AG20443 (cell line): ENCODE data around the gene PILRA.
"Not testable (repeated sequence)": the region's sequence is repeated elsewhere in the genome, so short reads cannot be mapped to it uniquely, and the experiment has no call there.

Experiments used
- DNase-seq: peaks from one replicate; pipeline ENCODE4 v3.0.0; 2012; ENCODE audit warnings: low spot score, mixed read lengths

Gene PILRA

GRCh38 chr7:100380196-100380595 lies 6.9 kb downstream of the PILRA start:
- no peak for DNase-seq

- DNase-seq = not testable (repeated sequence)
Observed at GRCh38 chr7:100381531-100382233, 8.4 kb downstream of the PILRA start.

- not testable (repeated sequence) for DNase-seq
Observed at GRCh38 chr7:100382234-100382853, 9.1 kb downstream of the PILRA start.

DNA sequence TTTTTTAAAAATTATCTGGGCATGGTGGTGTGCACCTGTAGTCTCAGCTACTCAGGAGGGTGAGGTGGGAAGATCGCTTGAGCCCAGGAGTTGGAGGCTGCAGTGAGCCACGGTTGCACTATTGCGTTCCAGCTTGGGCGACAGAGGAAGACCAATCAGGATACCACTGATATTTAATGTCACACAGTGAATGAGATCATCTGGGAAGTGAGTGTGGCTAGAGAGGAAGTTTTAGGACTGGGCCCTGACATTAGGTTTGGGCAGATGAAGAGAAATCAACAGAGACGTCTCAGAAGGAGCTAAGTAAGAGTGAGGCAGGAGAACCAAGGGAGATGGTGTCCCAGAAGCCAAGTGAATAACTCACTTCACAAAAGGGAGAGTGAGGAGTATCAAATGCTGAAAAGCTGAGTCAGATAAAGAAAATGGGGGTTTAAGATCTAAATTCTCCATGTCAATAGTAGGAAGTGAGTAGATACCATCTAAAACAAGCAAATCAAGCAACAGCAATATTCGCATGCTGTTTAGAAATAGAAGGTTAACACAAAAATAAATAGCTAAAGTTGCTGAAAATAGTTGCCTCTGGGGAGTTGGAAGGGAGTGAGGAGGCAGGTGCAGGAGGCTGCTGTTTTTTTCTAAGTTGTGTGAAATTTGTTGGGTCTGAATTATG lies 11.5 kb downstream of the PILRA start:
- no peak for DNase-seq

DNA sequence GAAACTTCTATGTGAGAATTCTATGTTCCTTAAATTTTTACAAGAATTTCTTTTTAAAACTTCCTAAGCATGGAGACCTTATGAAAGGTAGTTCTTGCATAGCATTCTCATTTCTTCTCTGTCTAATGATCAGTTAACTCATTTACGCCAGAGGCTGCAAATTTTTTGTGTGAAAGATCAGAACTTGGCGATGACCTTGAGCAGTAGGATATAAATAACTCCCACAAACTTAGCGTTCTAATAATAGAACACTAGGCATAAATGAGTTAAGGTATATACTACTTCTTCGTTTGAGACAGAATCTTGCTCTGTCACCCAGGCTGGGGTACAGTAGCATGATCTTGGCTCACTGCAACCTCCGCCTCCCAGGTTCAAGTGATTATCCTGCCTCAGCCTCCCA lies 13.7 kb downstream of the PILRA start:
- DNase-seq = no peak

DNA sequence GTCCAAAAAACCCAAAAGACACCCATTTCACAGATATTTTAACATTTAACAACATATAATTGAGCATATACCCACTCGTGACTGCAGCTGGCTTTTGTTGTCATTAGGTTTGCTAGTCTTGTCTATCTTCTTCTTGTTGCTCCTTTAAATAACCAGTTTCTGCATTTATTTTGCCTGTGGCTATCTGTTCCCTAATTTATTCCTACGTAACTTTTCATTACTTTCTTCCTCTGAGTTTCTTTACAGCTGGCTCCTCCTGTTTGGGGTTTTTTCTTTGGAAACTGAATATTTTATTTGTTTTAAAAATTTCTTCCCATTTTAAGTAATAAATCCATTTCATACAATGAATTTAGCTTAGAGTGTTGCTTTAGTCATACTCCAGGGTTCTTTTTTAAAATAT lies 14.4 kb downstream of the PILRA start:
- no peak for DNase-seq

- DNase-seq = no peak
Observed at GRCh38 chr7:100389437-100390088, 16.3 kb downstream of the PILRA start.

DNA sequence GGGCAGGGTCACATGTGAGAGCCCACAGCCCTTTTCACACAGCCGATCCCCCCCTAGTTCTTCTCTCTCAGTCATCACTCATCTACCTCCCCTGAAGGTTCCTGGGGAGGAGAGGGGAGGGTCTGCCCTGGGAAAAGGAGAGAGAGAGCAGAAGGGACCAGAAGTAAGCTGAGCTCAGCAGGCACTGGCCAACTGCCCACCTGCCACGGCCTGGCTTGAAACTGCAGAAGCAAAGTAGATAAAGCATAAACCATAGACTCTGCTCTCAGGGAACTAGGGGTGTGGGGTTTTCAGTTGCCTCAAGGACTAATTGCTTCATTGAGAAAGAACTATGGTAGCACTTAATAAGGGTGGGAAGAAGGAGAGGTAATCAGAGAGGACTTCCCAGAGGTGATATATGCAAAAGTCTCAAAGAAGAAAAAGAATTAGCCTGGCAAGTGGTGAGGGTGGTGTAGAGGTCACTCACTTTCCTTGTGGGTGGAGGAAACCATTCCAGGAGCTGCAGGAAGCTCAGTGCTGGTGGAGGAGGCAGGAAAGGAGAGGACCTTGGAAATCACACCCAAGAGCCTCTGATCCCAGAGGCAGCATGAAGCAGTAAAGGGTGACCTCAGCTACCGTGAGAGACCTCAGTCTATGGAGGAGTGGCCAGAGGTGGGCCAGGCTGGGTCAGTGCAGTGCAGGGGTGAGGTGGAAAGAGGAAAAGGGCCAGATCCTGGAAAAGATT lies 17.2 kb downstream of the PILRA start:
- DNase-seq = no peak

DNA sequence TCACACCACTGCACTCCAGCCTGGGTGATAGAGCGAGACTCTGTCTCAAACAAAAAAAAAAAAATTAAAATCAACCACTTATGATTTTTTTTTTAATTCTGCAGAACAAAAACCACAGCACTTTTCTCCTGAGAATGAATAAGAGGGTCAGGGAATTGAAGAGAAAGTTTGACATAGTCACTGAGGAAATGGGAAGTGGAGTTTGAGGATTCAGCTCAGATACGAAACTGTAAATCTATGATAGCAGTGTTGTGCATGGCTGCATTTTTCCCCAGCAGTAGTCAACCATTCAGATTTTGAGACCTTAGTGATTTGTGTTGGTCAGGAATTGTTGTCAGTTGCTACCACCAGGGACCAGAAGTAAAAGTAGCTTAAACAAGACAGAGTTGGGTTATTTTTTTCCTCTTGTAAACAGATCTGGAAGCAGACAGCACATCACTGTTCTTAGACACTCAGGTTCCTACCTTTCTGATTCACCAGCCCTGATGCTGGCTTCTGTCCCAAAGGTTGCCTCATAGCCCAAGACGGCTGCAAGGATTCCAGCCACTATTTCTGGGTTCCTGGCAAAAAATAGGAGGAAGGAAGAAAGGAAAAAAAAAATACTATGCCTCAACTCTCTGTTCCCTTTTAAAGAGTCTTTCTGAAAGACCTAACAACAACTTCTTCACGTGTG lies 20.1 kb downstream of the PILRA start:
- no peak for DNase-seq

DNA sequence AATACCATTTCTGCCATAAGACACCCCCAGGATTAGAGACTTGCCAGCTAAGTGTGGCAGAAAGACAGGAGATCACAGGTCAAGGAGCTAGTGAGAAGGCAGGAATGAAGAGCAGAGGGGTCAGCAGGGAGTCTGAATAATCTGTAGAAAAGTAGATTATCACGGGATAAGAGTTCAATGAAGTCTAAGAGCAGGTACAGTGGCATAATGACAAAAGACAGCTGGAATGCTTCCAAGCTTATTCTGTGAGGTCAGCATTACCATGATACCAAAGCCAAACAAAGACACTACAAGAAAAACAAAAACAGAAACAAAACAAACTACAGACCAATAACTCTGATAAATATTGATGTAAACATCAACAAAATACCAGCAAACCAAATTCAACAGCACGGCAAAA lies 20.8 kb downstream of the PILRA start:
- DNase-seq = no peak

- no peak for DNase-seq
Observed at GRCh38 chr7:100396421-100396982, 23.2 kb downstream of the PILRA start.

DNA sequence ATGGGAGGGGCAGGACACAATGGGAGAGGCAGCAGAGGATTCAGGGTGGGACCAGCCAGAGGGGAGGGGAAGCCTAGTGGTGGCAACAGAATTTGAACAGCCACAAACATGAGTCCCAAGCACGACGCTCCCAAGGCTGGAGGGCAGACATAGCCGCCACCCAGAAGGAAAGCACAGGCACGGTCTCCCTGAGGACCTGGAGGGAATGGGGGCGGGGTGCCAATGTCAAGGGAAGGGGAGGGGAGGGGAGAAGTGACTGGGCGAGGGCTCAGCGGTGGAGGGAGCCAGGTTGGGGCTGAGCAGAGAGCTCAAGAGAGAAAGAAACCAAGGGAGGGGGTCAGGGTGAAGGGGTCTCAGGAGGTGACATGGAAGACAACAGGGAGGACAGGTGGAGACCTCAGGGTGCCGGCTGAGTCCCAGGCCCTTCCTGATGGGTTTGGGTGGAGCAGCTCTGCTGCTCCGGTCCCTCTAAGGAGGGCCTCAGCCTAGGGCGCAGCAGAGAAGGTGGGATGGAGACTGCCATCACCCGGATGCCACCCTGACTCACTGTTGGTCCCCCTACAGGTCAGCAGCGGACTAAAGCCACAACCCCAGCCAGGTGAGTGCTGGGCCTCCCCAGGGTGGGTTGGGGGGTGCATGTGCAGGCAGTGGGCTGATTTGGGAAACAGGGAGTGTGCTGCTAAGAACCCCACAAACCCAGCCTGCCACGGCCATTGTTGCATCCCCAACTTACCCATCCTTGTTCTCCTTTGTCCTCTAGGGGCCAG lies 24.2 kb downstream of the PILRA start:
- DNase-seq = no peak

GRCh38 chr7:100398239-100398638 lies 25.0 kb downstream of the PILRA start:
- DNase-seq = no peak

DNA sequence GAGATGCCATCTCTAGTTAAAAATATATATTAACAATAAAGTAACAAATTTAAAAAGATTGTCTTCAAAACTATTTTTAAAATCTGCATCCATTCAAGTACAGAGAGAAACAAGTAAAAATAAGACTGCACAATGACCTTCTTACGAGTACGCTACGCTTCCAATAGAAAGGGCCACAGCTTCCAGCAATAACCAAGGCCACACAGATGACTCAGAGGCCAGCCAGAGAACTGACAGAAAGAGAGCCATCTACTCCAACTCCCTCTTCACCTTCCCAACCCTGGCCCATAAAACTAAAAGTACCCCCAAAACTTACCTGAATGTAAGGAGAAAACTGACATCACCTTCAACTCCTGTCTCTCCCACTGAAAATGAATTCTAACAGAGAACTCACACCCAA lies 26.8 kb downstream of the PILRA start:
- no peak for DNase-seq

- DNase-seq = no peak
Observed at GRCh38 chr7:100400656-100401055, 27.4 kb downstream of the PILRA start.

DNA sequence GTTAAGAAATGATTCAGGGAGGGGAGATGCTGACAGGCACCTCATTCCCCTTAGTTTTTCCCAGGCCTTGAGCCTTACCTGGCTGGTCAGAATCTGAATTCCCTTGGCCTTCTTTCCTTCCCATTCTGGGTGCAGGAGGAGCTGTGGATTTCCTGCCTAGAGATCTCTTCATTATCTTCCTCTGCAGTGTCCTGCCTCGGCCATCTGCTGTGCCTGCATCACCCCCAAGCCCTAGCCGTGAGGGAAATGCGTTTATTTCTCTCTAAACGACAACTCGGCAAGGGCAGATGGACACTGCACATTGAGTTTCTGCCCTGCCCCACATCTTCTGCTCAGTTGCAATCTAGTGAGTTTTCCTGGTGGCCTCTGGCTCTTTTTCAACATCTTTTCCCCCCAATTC lies 28.5 kb downstream of the PILRA start:
- no peak for DNase-seq

DNA sequence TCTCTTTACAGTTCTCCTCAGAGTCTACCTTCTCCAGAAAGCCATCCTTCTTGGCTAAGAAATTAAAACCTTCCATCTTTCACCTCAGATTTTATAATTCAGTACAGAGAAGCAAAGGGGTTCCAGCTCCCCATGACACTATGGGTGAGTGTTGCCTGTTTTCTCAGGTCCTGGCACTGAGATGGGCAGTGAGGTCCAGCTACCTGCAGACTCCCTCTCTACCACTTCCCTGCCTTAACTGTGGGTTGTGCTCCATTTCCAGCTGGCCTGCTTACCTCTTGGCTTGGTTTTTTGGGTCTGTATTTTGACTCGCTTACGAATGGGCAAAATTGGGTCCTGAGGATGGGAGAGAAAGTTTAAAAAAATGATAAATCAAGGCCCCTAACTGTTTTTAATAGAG lies 29.0 kb downstream of the PILRA start:
- no peak for DNase-seq

- peak; percentile 59 for DNase-seq
Observed at GRCh38 chr7:100406767-100407166, 33.5 kb downstream of the PILRA start.

DNA sequence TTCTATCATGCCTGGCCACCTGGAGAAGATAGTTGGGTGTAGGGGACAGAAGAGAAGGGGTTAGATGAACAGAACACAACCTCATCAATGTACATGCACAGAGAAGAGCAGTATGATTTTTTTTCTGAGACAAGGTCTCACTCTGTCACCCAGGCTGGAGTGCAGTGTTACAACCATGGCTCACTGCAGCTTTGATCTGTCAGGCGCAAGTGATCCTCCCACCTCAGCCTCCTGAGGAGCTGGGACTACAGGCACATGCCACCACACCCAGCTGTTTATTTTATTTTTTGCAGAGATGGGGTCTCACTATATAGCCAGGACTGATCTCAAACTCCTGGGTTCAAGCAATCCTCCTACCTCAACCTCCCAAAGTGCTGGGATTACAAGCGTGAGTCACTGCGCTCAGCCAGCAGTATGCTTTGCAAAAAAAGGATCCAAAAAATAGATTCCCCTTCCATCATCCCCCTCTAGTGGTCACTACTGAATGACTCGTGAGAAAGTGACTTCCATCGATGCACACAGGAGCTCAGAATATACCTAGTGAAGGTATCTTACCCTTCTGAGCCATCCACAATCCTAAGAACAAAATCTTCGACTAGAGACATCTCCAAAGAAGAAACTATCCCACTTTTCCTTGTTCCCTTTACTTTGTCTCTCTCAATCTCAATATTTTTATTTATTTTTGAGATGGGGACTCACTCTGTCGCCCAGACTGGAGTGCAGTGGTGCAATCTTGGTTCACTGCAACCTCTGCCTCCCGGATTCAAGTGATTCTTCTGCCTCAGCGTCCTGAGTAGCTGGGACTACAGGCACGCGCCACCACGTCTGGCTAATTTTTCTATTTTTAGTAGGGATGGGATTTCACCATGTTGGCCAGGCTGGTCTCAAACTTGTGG lies 34.2 kb downstream of the PILRA start:
- DNase-seq = peak; percentile 83

DNA sequence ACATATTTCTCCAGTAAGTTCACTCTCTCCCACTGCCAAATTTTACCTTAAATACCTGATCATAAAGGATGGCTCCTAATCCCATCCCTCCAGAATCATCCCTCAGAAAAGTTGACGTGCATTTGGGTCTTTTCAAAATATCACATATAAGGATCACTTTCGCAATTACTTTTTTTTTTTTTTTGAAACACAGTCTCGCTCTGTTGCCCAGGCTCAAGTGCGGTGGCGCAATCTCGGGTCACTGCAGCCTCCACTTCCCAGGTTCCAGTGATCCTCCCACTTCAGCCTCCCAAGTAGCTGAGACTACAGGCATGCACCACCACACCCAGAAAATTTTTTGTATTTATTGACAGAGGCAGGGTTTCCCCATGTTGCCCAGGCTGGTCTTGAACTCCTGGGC lies 37.8 kb downstream of the PILRA start:
- DNase-seq = no peak
